Breast epithelium (tissue), 4 donors: ENCODE results near the gene OTOP2. TPM values are rescaled to one million over a fixed set of nuclear protein-coding genes. Genes with fewer than 3 reads are reported as not detected.

Experiments used
- DNase-seq, 2 donors: peaks; one replicate each; pipeline ENCODE4 v3.0.0-alpha.2; 2019; ENCODE audit warnings: low spot score in 2 of 2
- H3K27ac ChIP-seq, 2 donors: fragments of 200-600 bp; sonication (generic) in 1 of 2; one replicate each; pipeline ENCODE4 v1.5.1; 2016 to 2019; ENCODE audit warnings: mild to moderate bottlenecking in 1 of 2
- H3K27me3 ChIP-seq, 2 donors: fragments of 200-600 bp; sonication (generic) in 1 of 2; one replicate each; pipeline versions ENCODE4 v1.5.1 to v1.6.0; 2017 to 2019; ENCODE audit warnings: control low read depth in 1 of 2, mild to moderate bottlenecking in 1 of 2
- H3K36me3 ChIP-seq: fragments of 200-600 bp; one replicate; pipeline ENCODE4 v1.5.1; 2019
- H3K4me1 ChIP-seq, 2 donors: fragments of 200-600 bp; sonication (generic); one replicate each; pipeline ENCODE4 v1.5.1; 2016 to 2019; ENCODE audit warnings: control low read depth in 1 of 2
- H3K4me3 ChIP-seq, 3 donors: fragments of 200-600 bp; sonication (generic); 1 replicate in 2 of 3; 2 replicates in 1 of 3; pipeline ENCODE4 v1.5.1; 2016 to 2019; ENCODE audit warnings: mild to moderate bottlenecking in 3 of 3, moderate library complexity in 2 of 3
- H3K9me3 ChIP-seq, 2 donors: fragments of 200-600 bp; sonication (generic) in 1 of 2; one replicate each; pipeline ENCODE4 v1.5.1; 2016 to 2019; ENCODE audit warnings: control low read depth in 1 of 2
- POLR2A ChIP-seq: fragments of 450-650 bp; IDR thresholded peaks from one replicate; pipeline ENCODE4 v1.6.1; 2016; ENCODE audit warnings: antibody characterized with exemption, mild to moderate bottlenecking, moderate library complexity
- POLR2AphosphoS5 ChIP-seq, 3 donors: sonication (generic); formaldehyde crosslinking; IDR thresholded peaks; one replicate each; pipeline ENCODE4 v1.6.1; 2017; ENCODE audit warnings: antibody characterized with exemption in 3 of 3
- intact Hi-C: fragments of 100-400 bp; cut with DNase I; formaldehyde crosslinking; loops from one replicate; pipeline ENCODE4 v1.15.1; 2023; ENCODE audit warnings: low total_unique reads
- total RNA-seq, 3 donors: library from RNA; depleted of rRNA; stranded (reverse); fragments of >200 nt; gene quantifications; one replicate each; pipeline ENCODE4 v1.1.0, GENCODE V29; 2016
- TF ChIP-seq, protein P1 (sequence below), 3 donors: fragments of 450-650 bp; IDR thresholded peaks; one replicate each; pipeline ENCODE4 v1.5.1; 2016 to 2017; ENCODE audit warnings: antibody characterized with exemption in 3 of 3, mild to moderate bottlenecking in 3 of 3, moderate library complexity in 3 of 3

OTOP2 gene
- total RNA-seq, 3 donors from 2014 or later: 0.33 TPM; not detected in 2

DNA sequence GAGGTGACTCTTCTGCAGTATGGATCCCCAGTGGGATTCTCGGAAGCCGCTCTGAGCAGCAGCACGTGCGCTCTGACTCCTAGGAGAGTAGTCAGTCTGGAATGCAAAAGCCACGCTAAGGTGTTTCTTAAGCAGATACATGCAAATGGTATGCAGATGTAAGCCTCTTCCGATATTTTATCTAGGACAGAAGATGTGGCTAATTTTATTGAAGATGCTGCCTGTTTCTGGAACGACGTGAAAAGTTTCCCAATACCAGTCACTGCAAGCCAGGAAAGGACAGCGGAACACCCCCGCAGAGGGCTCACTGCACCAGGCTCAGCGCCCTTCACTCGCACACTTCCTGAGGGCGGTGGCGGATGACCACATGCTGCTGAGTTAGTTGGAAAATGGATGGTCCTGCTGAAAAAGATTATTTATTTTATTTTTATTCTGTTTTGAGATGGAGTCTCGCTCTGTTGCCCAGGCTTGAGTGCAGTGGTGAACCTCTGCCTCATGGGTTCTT, 40.8 kb upstream of the OTOP2 start:
- peaks cover 0 to 8% of the 10 kb centered on the region in 2 donors for H3K27me3 ChIP-seq
- no peak for DNase-seq

DNA sequence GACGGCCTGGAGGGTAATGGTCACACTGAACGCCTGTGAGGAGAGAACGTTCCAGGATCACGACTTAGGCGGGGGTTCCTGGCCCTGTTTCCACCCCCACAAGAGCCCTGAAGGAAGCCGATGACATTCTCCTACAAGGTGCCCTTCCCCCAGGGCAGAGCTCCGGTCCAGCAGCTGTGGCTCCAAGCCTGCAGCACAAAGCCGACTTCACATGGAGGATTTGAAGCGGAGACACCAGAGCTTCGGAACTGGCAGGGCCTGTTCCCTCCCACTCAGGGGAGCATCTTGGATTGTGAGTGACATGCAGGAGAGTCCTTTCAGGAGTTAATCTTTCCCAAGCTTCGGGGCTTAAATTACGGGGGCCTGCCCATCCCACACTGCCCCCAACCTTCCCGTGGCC, 35.6 kb upstream of the OTOP2 start:
- TF ChIP-seq, protein P1, sequence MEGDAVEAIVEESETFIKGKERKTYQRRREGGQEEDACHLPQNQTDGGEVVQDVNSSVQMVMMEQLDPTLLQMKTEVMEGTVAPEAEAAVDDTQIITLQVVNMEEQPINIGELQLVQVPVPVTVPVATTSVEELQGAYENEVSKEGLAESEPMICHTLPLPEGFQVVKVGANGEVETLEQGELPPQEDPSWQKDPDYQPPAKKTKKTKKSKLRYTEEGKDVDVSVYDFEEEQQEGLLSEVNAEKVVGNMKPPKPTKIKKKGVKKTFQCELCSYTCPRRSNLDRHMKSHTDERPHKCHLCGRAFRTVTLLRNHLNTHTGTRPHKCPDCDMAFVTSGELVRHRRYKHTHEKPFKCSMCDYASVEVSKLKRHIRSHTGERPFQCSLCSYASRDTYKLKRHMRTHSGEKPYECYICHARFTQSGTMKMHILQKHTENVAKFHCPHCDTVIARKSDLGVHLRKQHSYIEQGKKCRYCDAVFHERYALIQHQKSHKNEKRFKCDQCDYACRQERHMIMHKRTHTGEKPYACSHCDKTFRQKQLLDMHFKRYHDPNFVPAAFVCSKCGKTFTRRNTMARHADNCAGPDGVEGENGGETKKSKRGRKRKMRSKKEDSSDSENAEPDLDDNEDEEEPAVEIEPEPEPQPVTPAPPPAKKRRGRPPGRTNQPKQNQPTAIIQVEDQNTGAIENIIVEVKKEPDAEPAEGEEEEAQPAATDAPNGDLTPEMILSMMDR (IDR thresholded peaks at IDR 0.05): no peak
- TF ChIP-seq POLR2AphosphoS5 (IDR thresholded peaks at IDR 0.05) (no peak), POLR2A (no peak)
- intact Hi-C loops: no loop called here
- DNase-seq: no peak
- Histone ChIP-seq H3K36me3 (no peaks in the 10 kb centered on the region), H3K4me3 (no peak overlapping the region), H3K27ac (no peak overlapping the region), H3K27me3 (peaks cover 0 to 23% of the 10 kb centered on the region in 2 donors), H3K4me1 (no peaks in the 10 kb centered on the region), H3K9me3 (no peaks in the 10 kb centered on the region)

More for the DNA sequence above, 40.8 kb upstream of the OTOP2 start:
- Histone ChIP-seq H3K4me1 (no peaks in the 10 kb centered on the region), H3K36me3 (no peaks in the 10 kb centered on the region), H3K9me3 (no peaks in the 10 kb centered on the region), H3K27ac (no peak overlapping the region), H3K4me3 (no peak overlapping the region)
- TF ChIP-seq POLR2AphosphoS5 (IDR thresholded peaks at IDR 0.05): no peak
- TF ChIP-seq, protein P1 (IDR thresholded peaks at IDR 0.05): no peak
- no peak for TF ChIP-seq POLR2A
- intact Hi-C loops: no loop called here

DNA sequence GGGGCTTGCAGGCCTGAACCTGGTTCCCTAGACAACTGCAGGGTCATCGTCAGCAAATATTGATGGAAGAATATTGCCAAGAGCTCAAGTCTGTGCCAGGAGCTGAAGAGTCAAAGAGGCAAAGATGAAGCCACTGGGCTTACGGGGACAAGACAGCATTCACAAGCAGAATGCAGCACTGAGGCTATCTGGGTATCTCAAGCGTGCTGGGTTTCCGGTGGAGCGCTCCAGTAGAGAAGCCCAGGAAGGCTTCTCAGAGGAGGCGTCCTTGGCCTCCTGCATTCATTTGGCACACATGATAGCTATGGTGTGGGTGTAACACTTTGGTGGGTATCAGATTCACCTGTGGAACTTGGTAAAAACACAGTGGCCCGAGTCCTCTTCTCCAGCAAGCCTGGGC, 33.5 kb upstream of the OTOP2 start:
- intact Hi-C loops: no loop called here
- Histone ChIP-seq H3K4me3 (no peak overlapping the region), H3K9me3 (no peaks in the 10 kb centered on the region), H3K27me3 (peaks cover 0 to 43% of the 10 kb centered on the region in 2 donors), H3K27ac (no peak overlapping the region), H3K4me1 (no peaks in the 10 kb centered on the region), H3K36me3 (no peaks in the 10 kb centered on the region)
- TF ChIP-seq POLR2A (no peak), POLR2AphosphoS5 (IDR thresholded peaks at IDR 0.05) (no peak)
- TF ChIP-seq, protein P1 (IDR thresholded peaks at IDR 0.05): no peak
- DNase-seq: no peak

DNA sequence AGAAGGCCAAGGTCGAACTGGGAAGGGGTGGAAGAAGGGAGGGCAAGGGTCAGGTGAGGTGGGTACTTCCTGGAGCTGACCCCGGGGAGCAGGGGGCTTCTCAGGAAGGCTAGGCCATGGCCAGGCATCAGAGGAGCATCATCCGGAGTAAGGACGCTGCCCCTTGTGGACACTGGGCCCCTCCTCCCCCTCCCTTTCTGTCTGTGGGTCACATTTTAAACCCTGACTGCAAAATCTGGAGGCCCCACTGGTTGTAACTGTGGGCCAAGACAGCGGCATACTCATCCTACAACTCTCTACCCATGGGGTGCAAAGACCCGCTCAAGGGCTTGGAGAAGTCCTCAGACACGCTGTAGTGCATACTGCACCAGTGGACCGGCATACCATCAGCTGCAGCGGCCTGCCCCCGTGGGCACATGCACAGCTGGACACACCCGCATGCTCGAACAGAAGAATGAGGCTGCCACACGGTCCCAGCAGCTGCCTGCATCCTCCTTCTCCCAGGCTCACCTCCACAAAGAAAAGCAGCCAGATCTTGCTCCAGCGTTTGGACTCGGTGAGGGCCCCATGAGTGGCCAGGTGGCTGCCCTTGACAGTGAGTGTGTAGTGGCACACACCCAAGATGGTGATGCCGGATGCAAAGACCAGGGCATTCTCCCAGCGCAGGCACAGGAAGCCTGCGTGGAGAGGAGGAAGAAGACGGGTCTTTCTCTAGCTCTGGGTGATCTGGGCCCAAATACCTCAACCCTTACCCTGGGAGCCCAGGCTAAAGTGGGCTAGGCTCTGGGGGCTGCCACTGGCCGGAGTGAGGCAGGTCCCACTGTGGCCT, 31.8 kb upstream of the OTOP2 start:
- peaks cover 0 to 56% of the 10 kb centered on the region in 2 donors for H3K27me3 ChIP-seq
- intact Hi-C loops: no loop called here
- H3K27ac ChIP-seq: no peak overlapping the region
- H3K4me3 ChIP-seq: no peak overlapping the region
- H3K36me3 ChIP-seq: no peaks in the 10 kb centered on the region
- no peaks in the 10 kb centered on the region for H3K9me3 ChIP-seq
- DNase-seq: no peak
- TF ChIP-seq POLR2AphosphoS5 (IDR thresholded peaks at IDR 0.05): no peak
- TF ChIP-seq, protein P1 (IDR thresholded peaks at IDR 0.05): no peak
- no peaks in the 10 kb centered on the region for H3K4me1 ChIP-seq
